GM23248 (cell line): ENCODE measurements around the gene PEX6.

Experiments
- EZH2 ChIP-seq: fragments of 200-600 bp; sonication (generic); IDR thresholded peaks from 2 replicates; pipeline ENCODE4 v1.6.1; 2018; ENCODE audit warnings: antibody characterized with exemption, mild to moderate bottlenecking; ENCODE audit not compliant: insufficient read depth, poor library complexity, severe bottlenecking
- EZH2phosphoT487 ChIP-seq: fragments of 200-600 bp; sonication (generic); IDR thresholded peaks from 2 replicates; pipeline ENCODE4 v1.6.1; 2018; ENCODE audit warnings: antibody characterized with exemption, moderate library complexity, mild to moderate bottlenecking, low read depth; ENCODE audit not compliant: insufficient read depth

DNA sequence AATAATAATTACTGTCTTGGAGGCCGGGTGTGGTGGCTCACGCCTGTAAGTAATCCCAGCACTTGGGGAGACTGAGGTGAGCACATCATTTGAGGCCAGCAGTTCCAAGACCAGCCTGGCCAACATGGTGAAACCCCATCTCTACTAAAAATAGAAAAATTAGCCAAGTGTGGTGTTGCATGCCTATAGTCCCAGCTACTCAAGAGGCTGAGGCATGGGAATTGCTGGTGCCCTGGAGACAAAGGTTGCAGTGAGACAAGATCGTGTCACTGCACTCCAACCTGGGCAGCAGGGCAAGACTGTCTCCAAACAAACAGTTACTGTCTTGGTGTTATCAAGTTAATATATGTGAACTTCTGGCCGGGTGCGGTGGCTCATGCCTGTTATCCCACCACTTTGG lies 47.4 kb upstream of the PEX6 start:
- TF ChIP-seq EZH2phosphoT487 (no peak), EZH2 (no peak)
